IMR-90 (cell line): ENCODE data around the gene EML1. TPM values are rescaled to one million over a fixed set of nuclear protein-coding genes. Genes with fewer than 3 reads are reported as not detected.

ENCODE experiments used
- ATAC-seq: fragments of 200-7000 bp; cut with Tn5 transposase; 2 replicates; pipeline ENCODE4 v1.9.1; 2020; ENCODE audit warnings: low read depth, mild to moderate bottlenecking, moderate library complexity
- BruUV-seq: library from RNA; stranded (reverse); fragments of 400-500 nt; replicated peaks from 2 replicates; lab custom pipeline; 2021; lab: Mats Ljungman, UMichigan
- CTCF ChIA-PET: fragments of 300-600 bp; formaldehyde crosslinking; extraction: SDS; loops from one replicate; lab custom pipeline; 2021; ENCODE audit warnings: antibody characterized with exemption; lab: Yijun Ruan, JAX
- POLR2A ChIA-PET: fragments of 300-600 bp; sonication (Branson Sonifier 250); formaldehyde crosslinking; loops from one replicate; lab custom pipeline; 2022; ENCODE audit warnings: antibody characterized with exemption; ENCODE audit not compliant: unreplicated experiment; lab: Charles Lee
- DNase-seq: peaks from one replicate; pipeline ENCODE4 v3.0.0; 2013
- H2AFZ ChIP-seq: replicated peaks from 2 replicates; pipeline ENCODE3; 2013; ENCODE audit warnings: low read length, mild to moderate bottlenecking; ENCODE audit not compliant: poor library complexity
- H2AK5ac ChIP-seq: 2 replicates; pipeline ENCODE4 v1.6.1; 2013; ENCODE audit warnings: low read depth, low read length, inconsistent platforms
- H2AK9ac ChIP-seq: replicated peaks from 2 replicates; pipeline ENCODE3; 2013; ENCODE audit warnings: mild to moderate bottlenecking, low read depth, low read length, moderate library complexity; ENCODE audit not compliant: poor library complexity
- H2BK120ac ChIP-seq: 2 replicates; pipeline ENCODE4 v1.6.1; 2013; ENCODE audit warnings: low read depth, low read length, inconsistent platforms
- H2BK15ac ChIP-seq: 3 replicates; pipeline ENCODE4 v1.6.1; 2013; ENCODE audit warnings: low read depth, low read length, inconsistent platforms
- H2BK20ac ChIP-seq: 2 replicates; pipeline ENCODE4 v1.6.1; 2013; ENCODE audit warnings: low read depth, mild to moderate bottlenecking, inconsistent platforms, low read length, moderate library complexity
- H2BK5ac ChIP-seq: 2 replicates; pipeline ENCODE4 v1.6.1; 2013; ENCODE audit warnings: mild to moderate bottlenecking, low read depth, low read length, inconsistent platforms; ENCODE audit not compliant: poor library complexity, severe bottlenecking
- H3K14ac ChIP-seq: replicated peaks from 2 replicates; pipeline ENCODE4 v1.6.1; 2013; ENCODE audit warnings: low read depth, low read length, inconsistent platforms
- H3K18ac ChIP-seq: 2 replicates; pipeline ENCODE4 v1.6.1; 2013; ENCODE audit warnings: low read depth, low read length, control low read depth
- H3K23ac ChIP-seq: 2 replicates; pipeline ENCODE4 v1.6.1; 2013; ENCODE audit warnings: low read depth, low read length, inconsistent platforms
- H3K27ac ChIP-seq: 2 replicates; pipeline ENCODE4 v1.5.1; 2013; ENCODE audit warnings: mild to moderate bottlenecking, control low read depth, low read length; ENCODE audit not compliant: insufficient read depth
- H3K27me3 ChIP-seq: 2 replicates; pipeline ENCODE4 v1.6.1; 2013; ENCODE audit warnings: low read length; ENCODE audit not compliant: control insufficient read depth, insufficient read depth
- H3K36me3 ChIP-seq: 2 replicates; pipeline ENCODE4 v1.6.1; 2013; ENCODE audit warnings: low read length, mixed read lengths; ENCODE audit not compliant: control insufficient read depth, insufficient read depth
- H3K4ac ChIP-seq: 2 replicates; pipeline ENCODE4 v1.6.1; 2013; ENCODE audit warnings: low read depth, low read length, inconsistent platforms
- H3K4me1 ChIP-seq: 2 replicates; pipeline ENCODE4 v1.6.1; 2013; ENCODE audit warnings: low read length, mixed read lengths; ENCODE audit not compliant: control insufficient read depth, insufficient read depth
- H3K4me2 ChIP-seq: 2 replicates; pipeline ENCODE4 v1.6.1; 2013; ENCODE audit warnings: low read depth, mild to moderate bottlenecking, control low read depth, low read length, moderate library complexity
- H3K4me3 ChIP-seq: 2 replicates; pipeline ENCODE4 v1.5.1; 2013; ENCODE audit warnings: low read depth, mild to moderate bottlenecking, control low read depth, low read length, moderate library complexity; ENCODE audit not compliant: insufficient read depth
- H3K56ac ChIP-seq: 2 replicates; pipeline ENCODE4 v1.6.1; 2013; ENCODE audit warnings: low read length, inconsistent platforms; ENCODE audit not compliant: insufficient read depth; ENCODE audit errors: extremely low read depth
- H3K79me1 ChIP-seq, 2 experiments: 2 replicates each; pipeline ENCODE4 v1.6.1; 2013; ENCODE audit warnings: low read length in 2 of 2, inconsistent platforms in 1 of 2, low read depth in 1 of 2
- H3K9ac ChIP-seq: 2 replicates; pipeline ENCODE4 v1.6.1; 2013; ENCODE audit warnings: low read depth, low read length, control low read depth
- H3K9me1 ChIP-seq: 2 replicates; pipeline ENCODE4 v1.6.1; 2013; ENCODE audit warnings: low read length, inconsistent platforms; ENCODE audit not compliant: insufficient read depth
- H3K9me3 ChIP-seq: 2 replicates; pipeline ENCODE4 v1.6.1; 2013; ENCODE audit warnings: low read length; ENCODE audit not compliant: control insufficient read depth, insufficient read depth
- H4K20me1 ChIP-seq: 2 replicates; pipeline ENCODE4 v1.6.1; 2013; ENCODE audit warnings: low read length, inconsistent platforms; ENCODE audit not compliant: insufficient read depth
- H4K5ac ChIP-seq: 2 replicates; pipeline ENCODE4 v1.6.1; 2013; ENCODE audit warnings: mild to moderate bottlenecking, low read depth, low read length, control low read depth
- H4K8ac ChIP-seq, 2 experiments: 2 replicates each; pipeline ENCODE4 v1.6.1; 2013; ENCODE audit warnings: low read depth in 2 of 2, low read length in 2 of 2, control low read depth in 1 of 2, inconsistent platforms in 1 of 2
- H4K91ac ChIP-seq: 2 replicates; pipeline ENCODE4 v1.6.1; 2013; ENCODE audit warnings: low read depth, low read length, inconsistent platforms; ENCODE audit not compliant: insufficient read depth
- CEBPB ChIP-seq: IDR thresholded peaks from 2 replicates; pipeline ENCODE4 v1.6.1; 2012; ENCODE audit warnings: low read depth, low read length, improper control_type of control experiment
- CHD1 ChIP-seq: IDR thresholded peaks from 2 replicates; pipeline ENCODE4 v1.6.1; 2012; ENCODE audit warnings: low read depth, low read length, improper control_type of control experiment
- CTCF ChIP-seq: conservative IDR thresholded peaks from 2 replicates; pipeline ENCODE4 v1.5.1; 2012; ENCODE audit warnings: mild to moderate bottlenecking, low read depth, low read length, improper control_type of control experiment
- ELK1 ChIP-seq: fragments of 150-350 bp; IDR thresholded peaks from 2 replicates; pipeline ENCODE4 v1.6.1; 2016; ENCODE audit warnings: low read depth, mild to moderate bottlenecking, low read length, moderate library complexity, borderline replicate concordance
- MAFK ChIP-seq: IDR thresholded peaks from 2 replicates; pipeline ENCODE4 v1.6.1; 2012; ENCODE audit warnings: low read depth, low read length, improper control_type of control experiment
- MAZ ChIP-seq: IDR thresholded peaks from 2 replicates; pipeline ENCODE4 v1.6.1; 2012; ENCODE audit warnings: low read depth, mild to moderate bottlenecking, low read length, improper control_type of control experiment, moderate library complexity, borderline replicate concordance
- MXI1 ChIP-seq: IDR thresholded peaks from 2 replicates; pipeline ENCODE4 v1.6.1; 2012; ENCODE audit warnings: low read depth, mild to moderate bottlenecking, low read length, moderate library complexity, borderline replicate concordance
- NFE2L2 ChIP-seq: fragments of 150-350 bp; IDR thresholded peaks from 2 replicates; pipeline ENCODE4 v1.6.1; 2016; ENCODE audit warnings: low read depth, mild to moderate bottlenecking, low read length
- POLR2A ChIP-seq: IDR thresholded peaks from 2 replicates; pipeline ENCODE4 v1.6.1; 2012; ENCODE audit warnings: mild to moderate bottlenecking, low read depth, low read length
- RAD21 ChIP-seq: IDR thresholded peaks from 2 replicates; pipeline ENCODE4 v1.6.1; 2012; ENCODE audit warnings: low read length, improper control_type of control experiment
- RCOR1 ChIP-seq: IDR thresholded peaks from 2 replicates; pipeline ENCODE4 v1.6.1; 2012; ENCODE audit warnings: mild to moderate bottlenecking, low read length, improper control_type of control experiment; ENCODE audit not compliant: insufficient replicate concordance
- RFX5 ChIP-seq: IDR thresholded peaks from 2 replicates; pipeline ENCODE4 v1.8.0; 2012; ENCODE audit warnings: low read depth, mild to moderate bottlenecking, low read length, moderate library complexity
- SMC3 ChIP-seq: fragments of 150-350 bp; IDR thresholded peaks from 2 replicates; pipeline ENCODE4 v1.6.1; 2016; ENCODE audit warnings: low read depth, mild to moderate bottlenecking, antibody characterized with exemption, low read length, moderate library complexity
- USF2 ChIP-seq: fragments of 150-350 bp; IDR thresholded peaks from 2 replicates; pipeline ENCODE4 v1.6.1; 2017; ENCODE audit warnings: mild to moderate bottlenecking, antibody characterized with exemption, low read length, low read depth
- WGBS, 2 experiments: methylation state at CpG; one replicate each; pipeline versions ENCODE4 v1.1.5 to v1.1.7; 2013; ENCODE audit warnings: missing lambda C conversion rate in 2 of 2; ENCODE audit not compliant: insufficient read length in 1 of 2; ENCODE audit errors: extremely low coverage in 2 of 2; 5-methylcytosine and 5-hydroxymethylcytosine counted together
- dilution Hi-C: fragments of 300-500 bp; cut with HindIII; formaldehyde crosslinking; loops from one replicate; pipeline ENCODE4 v1.14.3; 2018; ENCODE audit warnings: low sequenced_read_pairs; ENCODE audit not compliant: unreplicated experiment
- in situ Hi-C: fragments of 300-500 bp; cut with MboI; formaldehyde crosslinking; loops from 3 replicates; pipeline ENCODE4 v1.14.3; 2019; ENCODE audit warnings: low sequenced_read_pairs, inconsistent platforms, mixed read lengths
- intact Hi-C: fragments of 100-400 bp; cut with micrococcal nuclease; formaldehyde crosslinking; loops from 2 replicates; pipeline ENCODE4 v1.10.0; 2022
- polyA plus RNA-seq, 3 experiments: library from polyadenylated mRNA; depleted of rRNA; stranded (reverse); fragments of >200 nt; gene quantifications; 2 replicates each; pipeline ENCODE4 v1.2.3, GENCODE V29; 2012; ENCODE audit warnings: low replicate concordance in 1 of 3
- total RNA-seq: library from RNA; depleted of rRNA; stranded (reverse); fragments of >200 nt; gene quantifications from 2 replicates; pipeline ENCODE4 v1.2.3, GENCODE V29; 2012

EML1 gene
- total and polyA plus RNA-seq, 2 of the 4 experiments (the other 2 are of a cell fraction) = 14.0 to 42.3 TPM

- no peaks in the 10 kb centered on the region for H4K20me1 ChIP-seq
- H4K8ac ChIP-seq = no peak overlapping the region
- dilution Hi-C loops = no loop called here
- H3K18ac ChIP-seq = no peak overlapping the region
- H3K4me3 ChIP-seq = no peak overlapping the region
- no peak overlapping the region for H3K27ac ChIP-seq
- no peak overlapping the region for H4K91ac ChIP-seq
- H3K36me3 ChIP-seq = peaks cover 29% of the 10 kb centered on the region
- H3K14ac ChIP-seq = no peak overlapping the region
- no peak for TF ChIP-seq ELK1
- TF ChIP-seq MXI1 = no peak
- no peak for TF ChIP-seq POLR2A
- TF ChIP-seq SMC3 = no peak
- no peak for TF ChIP-seq CHD1
- no peak for TF ChIP-seq CEBPB
- no peak for TF ChIP-seq RFX5
- TF ChIP-seq NFE2L2 = no peak
- TF ChIP-seq RAD21 = no peak
- no peak for TF ChIP-seq MAZ
- TF ChIP-seq MAFK = no peak
- no peak for TF ChIP-seq RCOR1
- TF ChIP-seq CTCF = no peak
- TF ChIP-seq USF2 = no peak
- no peak overlapping the region for H2BK5ac ChIP-seq
- H2AK5ac ChIP-seq = no peak overlapping the region
- peaks cover 10% of the 10 kb centered on the region for H3K4me1 ChIP-seq
- no peak overlapping the region for H3K56ac ChIP-seq
- H3K4me2 ChIP-seq = no peak overlapping the region
- intact Hi-C loops = no loop called here
- H4K5ac ChIP-seq = no peak overlapping the region
- no peaks in the 10 kb centered on the region for H3K27me3 ChIP-seq
- ChIA-PET CTCF (no interaction called here), POLR2A (no interaction called here)
- no peak overlapping the region for H2AFZ ChIP-seq
- in situ Hi-C loops = loop anchor here (10.0 kb wide), 1 partner anchor 384 kb away; no protein-coding TSS in a partner anchor
- DNase-seq = no peak
- BruUV-seq = no TSS peak
- H2AK9ac ChIP-seq = peak overlapping the region; percentile 19
- no peak overlapping the region for H2BK120ac ChIP-seq
- no peak overlapping the region for H3K9ac ChIP-seq
- ATAC-seq = no peak
- no peak overlapping the region for H2BK15ac ChIP-seq
- WGBS, 2 experiments = 96% methylated on average over 3 of the region's 7 CpGs; no CpG with 5 or more reads in 1 of the 2 experiments
- no peaks in the 10 kb centered on the region for H3K79me1 ChIP-seq
- H3K9me1 ChIP-seq = peaks cover 6% of the 10 kb centered on the region; the same call in 1 of the 2 replicates
- no peaks in the 10 kb centered on the region for H3K9me3 ChIP-seq
- no peak overlapping the region for H3K23ac ChIP-seq
- H2BK20ac ChIP-seq = no peak overlapping the region
- H3K4ac ChIP-seq = no peak overlapping the region
These were observed 115.5 kb downstream of the EML1 start for GRCh38 chr14:99908653-99909250.
